RWPE1 (cell line): Measurements from ENCODE around the gene KLF18.
"Not testable (repeated sequence)": the region's sequence is repeated elsewhere in the genome, so short reads cannot be mapped to it uniquely, and the experiment has no call there.

Experiments used
- CTCF ChIA-PET: fragments of 350-600 bp; sonication (Branson Sonifier 250); formaldehyde crosslinking; extraction: SDS; loops from one replicate; lab custom pipeline; 2021; lab: Yijun Ruan, JAX
- POLR2A ChIA-PET: fragments of 400-600 bp; formaldehyde crosslinking; extraction: SDS; loops from one replicate; lab custom pipeline; 2020; ENCODE audit warnings: antibody characterized with exemption; ENCODE audit not compliant: low non-redundant PET; lab: Yijun Ruan, JAX
- DNase-seq: peaks from one replicate; pipeline ENCODE4 v3.0.0; 2012; ENCODE audit warnings: low spot score
- H3K27ac ChIP-seq: fragments of 450-650 bp; 2 replicates; pipeline ENCODE4 v1.5.1; 2017
- TF ChIP-seq, protein P1 (sequence below): fragments of 450-650 bp; conservative IDR thresholded peaks from 2 replicates; pipeline ENCODE4 v1.5.1; 2017; ENCODE audit warnings: low read depth, mild to moderate bottlenecking

The KLF18 gene

DNA sequence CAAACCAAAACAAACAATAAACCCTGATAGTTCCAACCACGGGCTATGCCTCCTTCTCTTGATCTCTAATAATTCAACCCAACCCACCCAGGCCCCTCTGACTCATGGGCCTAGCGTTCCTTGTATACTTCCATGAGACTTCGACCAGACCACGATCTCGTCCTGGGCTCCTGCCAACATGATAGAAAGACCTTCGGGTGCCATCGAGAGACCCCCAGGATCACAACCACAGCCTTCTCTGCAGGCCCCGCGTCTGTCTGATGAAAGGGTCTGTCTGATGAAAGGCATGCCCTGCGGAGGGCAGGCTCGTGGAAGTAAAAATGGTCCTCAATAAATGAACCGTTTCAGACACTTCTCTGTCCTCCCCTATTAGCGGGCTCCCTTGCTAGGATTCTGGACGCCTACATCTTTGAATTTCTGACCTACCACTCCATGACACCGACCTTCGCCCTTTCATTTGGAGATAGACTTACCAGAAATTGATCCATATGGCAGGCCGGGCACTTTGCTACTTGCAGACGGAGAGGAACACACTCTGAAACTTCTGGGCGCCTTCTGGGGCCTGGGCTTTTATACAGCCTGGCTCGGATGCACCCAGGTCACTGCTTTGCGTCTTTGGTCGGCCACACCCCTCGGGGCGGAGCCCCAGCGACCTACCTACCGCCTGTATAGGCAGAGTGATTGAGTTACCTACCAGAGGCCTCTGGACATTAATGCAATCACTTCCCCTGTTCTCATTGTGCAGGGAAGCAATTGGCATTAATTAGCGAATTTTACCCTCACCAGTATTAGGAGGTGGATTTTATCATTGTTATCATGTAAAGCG lies 5.3 kb upstream of the KLF18 start:
- ChIA-PET POLR2A (no interaction called here), CTCF (no interaction called here)
- TF ChIP-seq, protein P1, sequence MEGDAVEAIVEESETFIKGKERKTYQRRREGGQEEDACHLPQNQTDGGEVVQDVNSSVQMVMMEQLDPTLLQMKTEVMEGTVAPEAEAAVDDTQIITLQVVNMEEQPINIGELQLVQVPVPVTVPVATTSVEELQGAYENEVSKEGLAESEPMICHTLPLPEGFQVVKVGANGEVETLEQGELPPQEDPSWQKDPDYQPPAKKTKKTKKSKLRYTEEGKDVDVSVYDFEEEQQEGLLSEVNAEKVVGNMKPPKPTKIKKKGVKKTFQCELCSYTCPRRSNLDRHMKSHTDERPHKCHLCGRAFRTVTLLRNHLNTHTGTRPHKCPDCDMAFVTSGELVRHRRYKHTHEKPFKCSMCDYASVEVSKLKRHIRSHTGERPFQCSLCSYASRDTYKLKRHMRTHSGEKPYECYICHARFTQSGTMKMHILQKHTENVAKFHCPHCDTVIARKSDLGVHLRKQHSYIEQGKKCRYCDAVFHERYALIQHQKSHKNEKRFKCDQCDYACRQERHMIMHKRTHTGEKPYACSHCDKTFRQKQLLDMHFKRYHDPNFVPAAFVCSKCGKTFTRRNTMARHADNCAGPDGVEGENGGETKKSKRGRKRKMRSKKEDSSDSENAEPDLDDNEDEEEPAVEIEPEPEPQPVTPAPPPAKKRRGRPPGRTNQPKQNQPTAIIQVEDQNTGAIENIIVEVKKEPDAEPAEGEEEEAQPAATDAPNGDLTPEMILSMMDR: no peak

DNA sequence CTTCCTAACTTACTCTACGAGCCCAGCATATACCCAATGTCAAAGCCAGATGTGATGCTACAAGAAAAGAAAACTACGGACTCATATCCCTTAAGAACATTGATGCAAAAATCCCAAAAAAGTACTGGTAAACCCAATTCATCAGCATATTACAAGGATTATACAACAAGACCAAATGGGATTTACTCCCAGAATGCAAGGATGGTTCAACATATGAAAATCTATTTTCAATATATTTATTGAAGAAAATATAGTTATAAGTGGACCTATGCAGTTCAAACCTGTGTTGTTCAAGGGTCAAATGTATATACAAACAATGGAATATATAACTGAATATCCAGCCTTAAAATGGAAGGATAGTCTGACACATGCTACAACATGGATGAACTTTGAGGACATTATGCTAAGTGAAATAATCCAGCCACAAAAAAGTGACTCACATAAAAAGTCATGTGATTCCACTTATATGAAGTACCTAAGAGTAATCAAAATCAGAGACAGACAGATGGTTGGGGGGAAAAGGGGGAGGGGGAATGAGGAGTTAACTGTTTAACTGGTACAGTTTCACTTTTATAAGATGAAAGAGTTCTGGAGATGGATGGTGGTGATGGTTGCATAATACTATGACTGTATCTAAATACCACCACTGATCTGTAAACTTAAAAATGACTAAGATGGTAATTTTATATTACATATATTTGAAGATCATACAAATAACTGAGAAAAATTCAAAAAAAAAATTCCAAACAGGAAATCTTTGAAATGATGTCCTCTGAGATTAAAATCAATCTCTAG lies 3.7 kb upstream of the KLF18 start:
- TF ChIP-seq, protein P1: no peak
- ChIA-PET CTCF (interaction anchor here (0.7 kb wide), 1 partner anchor 45 kb away, joined by 3 read pairs; no protein-coding TSS in a partner anchor), POLR2A (no interaction called here)
- H3K27ac ChIP-seq: no peak overlapping the region
- DNase-seq: no peak

More for the DNA sequence above, 5.3 kb upstream of the KLF18 start:
- DNase-seq: no peak
- H3K27ac ChIP-seq: no peak overlapping the region

DNA sequence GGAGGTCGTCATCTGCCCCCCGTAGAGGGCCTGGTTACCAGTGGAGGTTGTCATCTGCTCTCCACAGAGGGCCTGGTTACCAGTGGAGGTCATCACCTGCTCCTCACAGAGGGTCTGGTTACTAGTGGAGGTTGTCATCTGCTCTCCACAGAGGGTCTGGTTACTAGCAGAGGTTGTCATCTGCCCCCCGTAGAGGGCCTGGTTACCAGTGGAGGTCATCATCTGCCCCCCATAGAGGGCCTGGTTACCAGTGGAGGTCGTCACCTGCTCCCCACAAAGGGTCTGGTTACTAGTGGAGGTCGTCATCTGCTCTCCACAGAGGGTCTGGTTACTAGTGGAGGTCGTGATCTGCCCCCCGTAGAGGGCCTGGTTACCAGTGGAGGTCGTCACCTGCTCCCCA lies 1.9 kb downstream of the KLF18 start:
- DNase-seq, POLR2A ChIA-PET, CTCF ChIA-PET, H3K27ac ChIP-seq: not testable (repeated sequence)

DNA sequence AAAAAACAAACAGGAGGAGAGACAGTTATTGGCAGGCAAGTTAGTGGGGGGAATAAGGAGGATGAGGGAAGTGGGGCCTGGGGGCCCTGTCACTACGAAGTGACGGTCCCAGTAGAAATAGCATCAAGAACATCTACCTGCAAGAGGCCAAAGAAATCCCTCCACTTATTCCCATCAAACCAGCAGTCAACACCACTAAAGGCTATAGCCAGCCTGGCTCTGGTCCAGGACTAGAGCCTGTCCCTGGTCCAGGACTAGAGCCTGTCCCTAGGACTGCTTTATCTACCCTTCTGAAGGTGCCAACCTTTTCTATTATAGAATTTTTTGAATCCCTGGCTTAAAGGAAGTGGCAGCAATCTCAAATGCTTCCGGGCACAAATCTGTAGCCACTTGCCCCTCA lies 3.2 kb downstream of the KLF18 start:
- ChIA-PET POLR2A (no interaction called here), CTCF (no interaction called here)

DNA sequence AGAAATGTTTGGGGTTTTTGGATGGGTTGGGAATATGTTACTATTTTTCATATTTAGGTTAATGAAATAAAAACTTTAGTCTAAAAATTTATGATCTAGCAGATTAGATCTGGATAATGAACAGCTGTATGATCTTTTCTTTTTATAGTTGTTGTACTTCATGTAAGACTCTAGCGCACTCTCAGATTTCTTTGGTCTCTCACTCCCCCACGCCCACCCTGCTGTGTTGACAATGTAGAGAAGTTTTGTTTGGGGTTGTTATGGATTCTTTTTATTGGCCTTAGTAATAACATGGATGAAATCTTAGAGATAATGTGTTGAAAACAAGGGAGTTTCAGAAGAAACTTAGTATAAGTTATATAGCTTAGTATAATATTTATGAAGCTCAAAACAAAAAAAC lies 5.5 kb downstream of the KLF18 start:
- TF ChIP-seq, protein P1: no peak
- no peak for DNase-seq
- ChIA-PET POLR2A (no interaction called here), CTCF (no interaction called here)
- no peak overlapping the region for H3K27ac ChIP-seq

More for the DNA sequence above, 3.2 kb downstream of the KLF18 start:
- DNase-seq: no peak
- TF ChIP-seq, protein P1: no peak
- no peak overlapping the region for H3K27ac ChIP-seq

DNA sequence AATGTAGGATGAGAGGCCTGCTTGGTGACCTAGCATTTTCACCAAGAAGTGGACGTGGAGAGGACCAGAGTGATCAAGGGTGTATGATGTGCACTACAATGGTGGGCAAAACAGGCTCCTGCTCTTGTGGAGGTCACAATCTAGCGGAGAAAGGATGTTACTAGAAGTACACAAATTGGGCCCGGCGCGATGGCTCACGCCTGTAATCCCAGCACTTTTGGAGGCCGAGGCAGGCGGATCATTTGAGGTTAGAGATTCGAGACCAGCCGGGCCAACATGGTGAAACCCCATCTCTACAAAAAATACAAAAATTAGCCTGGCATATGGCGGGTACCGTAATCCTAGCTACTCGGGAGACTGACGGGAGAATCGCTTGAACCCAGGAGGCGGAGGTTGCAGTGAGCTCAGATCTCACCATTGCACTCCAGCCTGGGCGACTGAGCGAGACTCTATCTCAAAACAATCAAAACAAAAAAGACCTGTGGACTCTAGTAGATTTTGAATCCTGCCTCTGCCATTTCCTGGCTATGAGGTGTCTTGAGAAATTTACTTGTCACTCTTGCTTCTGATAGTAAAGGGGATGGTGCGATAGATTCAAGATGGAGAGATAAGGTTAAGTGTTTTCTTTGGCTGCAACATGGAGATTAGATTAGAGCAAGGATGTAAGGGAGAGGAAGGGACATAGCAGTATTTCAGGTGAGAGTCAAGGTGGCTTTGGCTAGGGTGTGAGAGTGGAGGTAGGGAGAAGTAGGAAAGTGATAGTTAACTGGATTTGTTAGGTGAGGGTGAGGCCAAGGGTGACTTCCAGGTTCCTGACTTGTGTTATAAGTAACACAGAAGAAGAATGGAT lies 7.1 kb downstream of the KLF18 start:
- CTCF ChIA-PET: no interaction called here
- no peak for DNase-seq
- POLR2A ChIA-PET: no interaction called here
- TF ChIP-seq, protein P1: no peak
- no peak overlapping the region for H3K27ac ChIP-seq
